BLaER1 treated with 17β-estradiol and CSF1 and Interleukin-3, amounts not matched to agents 10 nM and 100 nM (cell line): Measurements from ENCODE around the gene TMTC1.

ENCODE experiments used
- H3K27ac ChIP-seq, 11 experiments: shearing (Covaris generic); formaldehyde crosslinking; 2 replicates each; pipeline ENCODE4 v1.8.1; 2022
- H3K27me3 ChIP-seq, 11 experiments: shearing (Covaris generic); formaldehyde crosslinking; 2 replicates each; pipeline ENCODE4 v1.8.1; 2022
- H3K36me3 ChIP-seq, 11 experiments: shearing (Covaris generic); formaldehyde crosslinking; 2 replicates each; pipeline ENCODE4 v1.8.1; 2022
- H3K4me1 ChIP-seq, 10 experiments: shearing (Covaris generic); formaldehyde crosslinking; 2 replicates each; pipeline ENCODE4 v1.8.1; 2022
- H3K4me2 ChIP-seq, 11 experiments: shearing (Covaris generic); formaldehyde crosslinking; 2 replicates each; pipeline ENCODE4 v1.8.1; 2022
- H3K4me3 ChIP-seq, 10 experiments: shearing (Covaris generic); formaldehyde crosslinking; 2 replicates each; pipeline ENCODE4 v1.8.1; 2022
- H3K9ac ChIP-seq, 11 experiments: shearing (Covaris generic); formaldehyde crosslinking; 2 replicates each; pipeline ENCODE4 v1.8.1; 2022
- H3K9me3 ChIP-seq, 11 experiments: shearing (Covaris generic); formaldehyde crosslinking; replicated peaks in 1 of 11; 2 replicates each; pipeline ENCODE4 v1.8.1; 2022
- H4K20me1 ChIP-seq, 11 experiments: shearing (Covaris generic); formaldehyde crosslinking; 2 replicates each; pipeline ENCODE4 v1.8.1; 2022
- Cebpa-rat ChIP-seq, 11 experiments: shearing (Covaris generic); IDR thresholded peaks; 2 replicates each; pipeline ENCODE4 v1.8.1; 2022

The TMTC1 gene

GRCh38 chr12:29737644-29738043 lies 46.1 kb downstream of the TMTC1 start:
- Histone ChIP-seq H3K9me3 (no peaks in the 10 kb centered on the region), H3K36me3 (no peaks in the 10 kb centered on the region), H3K4me2 (no peak overlapping the region), H3K27ac (no peak overlapping the region), H4K20me1 (no peaks in the 10 kb centered on the region), H3K4me1 (peaks cover 0 to 25% (median 9%) of the 10 kb centered on the region in 10 experiments; a peak in 17 of 20 replicates), H3K4me3 (no peak overlapping the region), H3K27me3 (no peaks in the 10 kb centered on the region), H3K9ac (no peak overlapping the region)
- TF ChIP-seq Cebpa-rat (IDR thresholded peaks at IDR 0.05), result no peak

GRCh38 chr12:29735604-29736003 lies 48.1 kb downstream of the TMTC1 start:
- Histone ChIP-seq H3K27me3 (no peaks in the 10 kb centered on the region), H3K9ac (no peak overlapping the region), H3K4me1 (peaks cover 0 to 27% (median 14%) of the 10 kb centered on the region in 10 experiments; a peak in 17 of 20 replicates), H3K4me2 (no peak overlapping the region), H3K4me3 (no peak overlapping the region), H3K9me3 (no peaks in the 10 kb centered on the region), H3K27ac (no peak overlapping the region), H3K36me3 (no peaks in the 10 kb centered on the region), H4K20me1 (no peaks in the 10 kb centered on the region)
- TF ChIP-seq Cebpa-rat (IDR thresholded peaks at IDR 0.05), result no peak

- Histone ChIP-seq H4K20me1 (no peaks in the 10 kb centered on the region), H3K36me3 (no peaks in the 10 kb centered on the region), H3K4me3 (no peak overlapping the region), H3K27me3 (no peaks in the 10 kb centered on the region), H3K4me2 (no peak overlapping the region), H3K9ac (no peak overlapping the region), H3K9me3 (no peaks in the 10 kb centered on the region), H3K27ac (no peak overlapping the region), H3K4me1 (peaks cover 0 to 27% (median 14%) of the 10 kb centered on the region in 10 experiments; a peak in 17 of 20 replicates)
- TF ChIP-seq Cebpa-rat (IDR thresholded peaks at IDR 0.05), result no peak
Observed at GRCh38 chr12:29734734-29735133, 49.0 kb downstream of the TMTC1 start.

- no peaks in the 10 kb centered on the region for H3K27me3 ChIP-seq
- TF ChIP-seq Cebpa-rat (IDR thresholded peaks at IDR 0.05), result no peak
- no peak overlapping the region for H3K9ac ChIP-seq
- no peaks in the 10 kb centered on the region for H3K36me3 ChIP-seq
- H3K4me1 ChIP-seq, result peaks cover 0 to 28% (median 14%) of the 10 kb centered on the region in 10 experiments; a peak in 17 of 20 replicates
- H3K4me3 ChIP-seq, result no peak overlapping the region
- H4K20me1 ChIP-seq, result no peaks in the 10 kb centered on the region
- no peak overlapping the region for H3K27ac ChIP-seq
- H3K9me3 ChIP-seq, result no peaks in the 10 kb centered on the region
- no peak overlapping the region for H3K4me2 ChIP-seq
Observed at GRCh38 chr12:29734305-29734704, 49.4 kb downstream of the TMTC1 start.

- Histone ChIP-seq H3K27me3 (no peaks in the 10 kb centered on the region), H3K27ac (peak overlapping the region in 4 of 11 experiments; percentile 9 to 52 (median 28); a peak in 6 of 22 replicates), H3K9me3 (no peaks in the 10 kb centered on the region), H3K36me3 (no peaks in the 10 kb centered on the region), H3K4me1 (peaks cover 0 to 32% (median 14%) of the 10 kb centered on the region in 10 experiments; a peak in 17 of 20 replicates), H3K9ac (no peak overlapping the region), H3K4me2 (peak overlapping the region in 8 of 11 experiments; percentile 24 to 75 (median 62); a peak in 13 of 22 replicates), H4K20me1 (no peaks in the 10 kb centered on the region), H3K4me3 (no peak overlapping the region)
- TF ChIP-seq Cebpa-rat (IDR thresholded peaks at IDR 0.05), result no peak
Observed at GRCh38 chr12:29733501-29733900, 50.2 kb downstream of the TMTC1 start.

- no peaks in the 10 kb centered on the region for H3K9me3 ChIP-seq
- TF ChIP-seq Cebpa-rat (IDR thresholded peaks at IDR 0.05), result no peak
- peaks cover 0 to 35% (median 15%) of the 10 kb centered on the region in 10 experiments; a peak in 17 of 20 replicates for H3K4me1 ChIP-seq
- no peaks in the 10 kb centered on the region for H3K36me3 ChIP-seq
- H3K9ac ChIP-seq, result no peak overlapping the region
- H3K4me2 ChIP-seq, result peak overlapping the region in 9 of 11 experiments; percentile 24 to 75 (median 61); a peak in 17 of 22 replicates
- no peaks in the 10 kb centered on the region for H4K20me1 ChIP-seq
- H3K27me3 ChIP-seq, result no peaks in the 10 kb centered on the region
- H3K27ac ChIP-seq, result peak overlapping the region in 5 of 11 experiments; percentile 10 to 52 (median 43); a peak in 7 of 22 replicates
- H3K4me3 ChIP-seq, result no peak overlapping the region
Observed at GRCh38 chr12:29733060-29733459, 50.7 kb downstream of the TMTC1 start.

- no peak overlapping the region for H3K9ac ChIP-seq
- no peak overlapping the region for H3K4me3 ChIP-seq
- peaks cover 0 to 39% (median 17%) of the 10 kb centered on the region in 10 experiments; a peak in 17 of 20 replicates for H3K4me1 ChIP-seq
- H3K27ac ChIP-seq, result peak overlapping the region in 5 of 11 experiments; percentile 10 to 52 (median 43); a peak in 6 of 22 replicates
- TF ChIP-seq Cebpa-rat (IDR thresholded peaks at IDR 0.05), result no peak
- peak overlapping the region in 9 of 11 experiments; percentile 24 to 75 (median 61); a peak in 17 of 22 replicates for H3K4me2 ChIP-seq
- H3K9me3 ChIP-seq, result no peaks in the 10 kb centered on the region
- no peaks in the 10 kb centered on the region for H3K36me3 ChIP-seq
- H3K27me3 ChIP-seq, result no peaks in the 10 kb centered on the region
- no peaks in the 10 kb centered on the region for H4K20me1 ChIP-seq
Observed at GRCh38 chr12:29732593-29732992, 51.1 kb downstream of the TMTC1 start.

GRCh38 chr12:29732191-29732590 lies 51.6 kb downstream of the TMTC1 start:
- Histone ChIP-seq H3K36me3 (no peaks in the 10 kb centered on the region), H3K27me3 (no peaks in the 10 kb centered on the region), H3K9me3 (no peaks in the 10 kb centered on the region), H3K4me1 (peaks cover 0 to 39% (median 17%) of the 10 kb centered on the region in 10 experiments; a peak in 17 of 20 replicates), H3K27ac (peak overlapping the region in 1 of 11 experiments; percentile 47; a peak in 1 of 22 replicates), H4K20me1 (no peaks in the 10 kb centered on the region), H3K9ac (no peak overlapping the region), H3K4me2 (peak overlapping the region in 6 of 11 experiments; percentile 57 to 75 (median 66); a peak in 10 of 22 replicates), H3K4me3 (no peak overlapping the region)
- no peak for TF ChIP-seq Cebpa-rat (IDR thresholded peaks at IDR 0.05)

GRCh38 chr12:29731591-29731990 lies 52.2 kb downstream of the TMTC1 start:
- H4K20me1 ChIP-seq, result no peaks in the 10 kb centered on the region
- TF ChIP-seq Cebpa-rat (IDR thresholded peaks at IDR 0.05), result no peak
- no peak overlapping the region for H3K27ac ChIP-seq

GRCh38 chr12:29730481-29730880 lies 53.3 kb downstream of the TMTC1 start:
- H3K4me1 ChIP-seq, result peaks cover 15 to 48% (median 29%) of the 10 kb centered on the region in 10 experiments
- no peak overlapping the region for H3K9ac ChIP-seq
- no peaks in the 10 kb centered on the region for H3K36me3 ChIP-seq
- no peak overlapping the region for H3K4me2 ChIP-seq
- no peaks in the 10 kb centered on the region for H3K9me3 ChIP-seq
- H3K27me3 ChIP-seq, result no peaks in the 10 kb centered on the region
- no peak overlapping the region for H3K27ac ChIP-seq
- no peak for TF ChIP-seq Cebpa-rat (IDR thresholded peaks at IDR 0.05)
- no peaks in the 10 kb centered on the region for H4K20me1 ChIP-seq
- H3K4me3 ChIP-seq, result no peak overlapping the region

More at GRCh38 chr12:29731591-29731990, 52.2 kb downstream of the TMTC1 start:
- Histone ChIP-seq H3K9me3 (no peaks in the 10 kb centered on the region), H3K4me1 (peaks cover 4 to 39% (median 17%) of the 10 kb centered on the region in 10 experiments; a peak in 19 of 20 replicates), H3K27me3 (no peaks in the 10 kb centered on the region), H3K36me3 (no peaks in the 10 kb centered on the region), H3K4me3 (no peak overlapping the region), H3K9ac (no peak overlapping the region), H3K4me2 (no peak overlapping the region)
